GM19240 (cell line): ENCODE data around the gene TSC2.
"Not testable (repeated sequence)": the region's sequence is repeated elsewhere in the genome, so short reads cannot be mapped to it uniquely, and the experiment has no call there.

Experiments
- DNase-seq: peaks from one replicate; pipeline ENCODE4 v3.0.0; 2011; ENCODE audit warnings: low spot score; ENCODE audit not compliant: insufficient read length

The TSC2 gene

DNA sequence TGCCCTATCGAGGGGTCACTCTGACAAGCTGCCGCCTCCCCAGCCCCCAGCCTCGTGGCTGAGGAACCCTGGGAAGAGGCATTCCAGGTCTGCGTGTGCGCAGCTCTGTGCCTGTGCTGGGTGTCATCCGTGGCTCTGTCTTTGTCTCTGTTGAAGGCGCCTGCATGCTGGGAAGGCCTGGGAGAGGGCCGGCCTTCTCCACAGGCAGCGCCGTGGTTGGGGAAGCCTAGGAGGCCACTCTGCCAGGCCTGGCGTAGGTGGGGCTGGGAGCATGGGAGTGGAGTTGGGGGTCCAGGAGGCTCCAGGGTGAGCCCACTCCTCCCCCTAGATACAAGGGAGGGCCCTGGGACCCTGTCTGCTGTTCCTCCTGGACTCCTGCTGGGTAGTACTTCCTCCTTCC is 17.7 kb upstream of the TSC2 start:
- DNase-seq: no peak

- no peak for DNase-seq
Observed at GRCh38 chr16:2031081-2031577, 16.7 kb upstream of the TSC2 start.

DNA sequence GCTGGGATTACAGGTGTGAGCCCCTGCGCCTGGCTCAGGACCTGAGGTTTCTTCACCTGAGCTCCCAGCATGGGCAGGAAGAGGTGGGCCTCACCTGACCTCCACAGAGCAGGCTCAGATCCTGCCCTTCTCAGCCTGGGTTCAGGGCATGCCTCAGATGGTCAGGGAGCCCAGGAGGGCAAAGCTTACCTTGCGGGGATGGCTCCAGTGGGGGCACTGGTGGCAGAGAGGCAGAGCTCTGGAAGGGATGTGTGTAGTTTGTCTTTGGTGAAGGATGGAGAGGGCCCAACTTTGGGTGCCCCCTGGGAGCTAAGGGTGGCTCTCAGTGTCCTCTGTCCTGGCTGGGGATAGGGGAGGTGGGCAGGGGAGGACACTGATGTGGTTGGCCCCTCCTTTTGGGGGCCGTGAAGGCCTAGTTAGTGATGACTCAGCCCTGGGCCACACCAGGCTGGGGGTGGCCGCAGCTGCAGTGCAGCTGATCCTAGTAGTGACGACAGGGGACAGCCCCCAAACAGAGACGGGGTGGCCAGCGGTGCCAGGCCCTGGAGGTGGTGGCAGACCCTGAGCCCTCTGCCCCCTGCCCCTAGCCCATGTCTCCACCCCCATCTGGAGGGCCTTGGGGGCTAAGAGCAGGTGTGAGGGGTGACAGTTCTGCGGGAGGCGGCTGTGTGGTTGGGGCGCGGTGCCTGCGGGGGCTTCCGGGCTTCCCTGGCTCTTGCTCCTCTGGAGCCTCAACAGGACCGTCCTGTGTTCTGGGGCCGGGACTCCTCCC is 15.3 kb upstream of the TSC2 start:
- no peak for DNase-seq

DNA sequence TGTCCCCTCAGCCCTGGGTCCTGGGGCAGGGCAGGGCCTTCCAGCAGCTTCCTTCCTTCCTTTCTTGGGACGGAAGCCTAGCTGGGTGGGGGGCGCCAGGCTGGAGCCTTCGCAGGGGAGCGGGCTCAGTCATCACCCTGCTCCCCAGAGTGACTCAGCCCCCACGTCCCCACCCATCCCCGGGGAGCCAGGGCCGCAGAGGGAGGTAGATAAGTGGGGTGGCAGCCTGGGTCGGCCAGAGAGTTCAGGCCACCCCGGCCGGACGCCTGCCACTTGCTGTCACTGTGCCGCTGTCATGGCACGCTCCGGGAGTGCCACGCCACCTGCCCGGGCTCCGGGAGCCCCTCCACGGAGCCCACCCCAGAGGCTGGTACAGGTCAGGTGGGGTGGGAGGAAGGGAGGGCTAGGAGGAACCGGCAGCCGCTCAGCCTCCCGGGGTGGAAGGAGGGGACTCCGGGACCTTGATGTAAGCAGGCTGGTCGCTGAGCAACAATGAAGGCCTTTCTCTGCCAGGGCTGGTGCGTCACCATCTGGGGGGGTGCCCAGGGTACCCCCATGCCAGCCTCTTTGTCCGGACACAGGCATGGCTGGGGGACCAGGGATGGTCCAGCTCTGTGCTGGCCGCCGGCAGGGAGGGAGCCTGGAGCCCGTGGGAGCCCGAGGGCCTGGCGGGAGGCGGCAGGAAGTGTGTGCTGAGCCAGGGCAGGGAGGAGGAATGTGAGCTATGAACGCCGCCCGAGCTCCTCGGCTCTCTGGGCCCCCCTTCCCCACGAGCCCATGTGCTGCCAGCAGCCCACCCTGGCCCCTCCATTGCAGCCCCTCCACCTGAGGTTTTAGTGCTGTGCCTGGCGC is 14.5 kb upstream of the TSC2 start:
- no peak for DNase-seq

DNA sequence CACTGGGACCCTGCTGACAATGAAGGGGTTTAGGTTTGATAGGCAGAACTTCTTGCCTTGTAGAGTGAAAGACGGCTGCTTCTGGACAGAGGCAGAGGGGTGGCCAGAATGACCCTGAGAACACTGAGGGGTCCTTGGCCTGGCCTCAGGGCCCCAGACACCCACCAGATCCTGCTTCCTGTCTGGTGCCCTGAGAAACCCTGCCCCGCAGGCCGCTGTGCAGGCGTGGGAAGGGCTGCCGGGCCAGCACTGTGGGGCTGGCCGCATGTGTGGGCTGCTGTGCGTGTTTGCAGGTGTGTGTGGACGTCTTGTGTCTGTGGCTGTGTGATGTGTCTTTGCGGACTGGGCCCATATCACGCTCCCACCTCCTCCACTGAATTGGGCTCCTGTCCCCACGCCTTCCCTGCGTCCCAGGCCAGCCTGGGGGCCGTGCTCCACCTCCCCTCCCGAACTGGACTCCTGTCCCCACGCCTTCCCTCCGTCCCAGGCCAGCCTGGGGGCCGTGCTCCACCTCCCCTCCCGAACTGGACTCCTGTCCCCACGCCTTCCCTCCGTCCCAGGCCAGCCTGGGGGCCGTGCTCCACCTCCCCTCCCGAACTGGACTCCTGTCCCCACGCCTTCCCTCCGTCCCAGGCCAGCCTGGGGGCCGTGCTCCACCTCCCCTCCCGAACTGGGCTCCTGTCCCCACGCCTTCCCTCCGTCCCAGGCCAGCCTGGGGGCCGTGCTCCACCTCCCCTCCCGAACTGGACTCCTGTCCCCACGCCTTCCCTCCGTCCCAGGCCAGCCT is 13.7 kb upstream of the TSC2 start:
- DNase-seq: not testable (repeated sequence)

DNA sequence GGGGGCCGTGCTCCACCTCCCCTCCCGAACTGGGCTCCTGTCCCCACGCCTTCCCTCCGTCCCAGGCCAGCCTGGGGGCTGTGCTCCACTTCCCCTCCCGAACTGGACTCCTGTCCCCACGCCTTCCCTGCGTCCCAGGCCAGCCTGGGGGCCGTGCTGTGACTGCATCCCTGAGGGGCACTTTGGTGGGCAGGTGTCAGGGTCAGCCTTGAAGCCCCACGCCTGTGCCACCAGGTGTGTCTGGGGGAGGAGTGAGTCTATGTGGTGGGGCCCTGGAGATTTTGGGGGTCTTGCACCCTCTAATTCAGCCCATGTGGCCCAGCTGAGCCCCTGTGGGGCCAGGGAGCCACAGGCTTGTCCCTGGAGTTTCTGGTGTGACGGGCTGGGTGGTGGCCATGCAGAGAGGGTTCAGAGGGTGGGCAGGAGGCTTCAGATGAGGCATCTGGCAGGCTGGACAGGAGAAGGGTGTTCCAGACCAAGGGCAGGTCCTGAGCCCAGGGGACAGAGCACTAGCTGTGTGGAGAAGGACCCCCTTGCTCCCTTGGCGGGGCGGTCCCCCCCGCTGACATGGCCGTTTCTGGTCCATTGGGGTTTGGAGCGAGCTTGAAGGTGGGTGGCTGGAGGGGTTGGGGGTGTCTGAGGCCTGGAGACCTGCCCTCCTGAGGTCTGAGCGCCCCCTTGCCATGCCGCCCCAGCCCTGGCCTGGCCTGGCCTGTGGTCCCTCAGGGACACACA is 12.9 kb upstream of the TSC2 start:
- no peak for DNase-seq

DNA sequence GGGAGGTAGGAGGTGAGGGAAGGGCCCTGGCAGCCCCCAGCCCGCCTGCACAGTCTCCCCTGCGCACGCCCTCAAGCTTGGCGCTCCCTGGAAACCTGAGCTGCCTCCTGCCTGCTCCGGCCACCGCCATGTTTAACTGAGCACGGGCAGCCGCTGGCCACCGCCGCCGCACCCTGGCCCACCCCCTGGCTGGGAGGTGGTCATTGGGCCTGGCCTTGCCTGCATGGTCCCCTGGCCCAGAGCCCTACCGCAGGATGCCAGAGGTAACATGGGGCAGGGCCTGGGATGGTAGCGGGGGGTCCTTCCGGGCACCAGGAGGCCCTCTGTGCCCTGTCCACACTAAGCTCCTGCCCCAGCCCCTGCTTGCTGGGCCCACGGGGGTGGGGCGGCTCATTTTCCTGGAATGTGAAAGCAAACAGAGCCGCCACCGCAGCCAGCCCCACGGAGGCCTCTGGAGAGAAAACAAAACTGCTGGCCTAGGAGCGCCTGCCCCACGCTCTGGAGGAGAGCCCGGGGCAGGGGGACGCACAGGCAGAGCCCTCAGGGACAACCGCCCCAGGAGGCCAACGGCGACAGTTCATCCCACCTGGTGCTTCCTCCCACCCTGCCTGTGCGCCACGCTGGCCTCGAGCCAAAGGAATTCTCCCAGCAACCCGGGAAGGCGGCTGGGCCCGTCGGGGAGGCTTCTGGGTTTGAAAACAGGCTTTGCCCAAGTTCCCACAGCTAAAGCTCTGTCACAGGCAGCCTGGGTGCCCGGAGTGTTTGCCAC is 12.2 kb upstream of the TSC2 start:
- DNase-seq: no peak

DNA sequence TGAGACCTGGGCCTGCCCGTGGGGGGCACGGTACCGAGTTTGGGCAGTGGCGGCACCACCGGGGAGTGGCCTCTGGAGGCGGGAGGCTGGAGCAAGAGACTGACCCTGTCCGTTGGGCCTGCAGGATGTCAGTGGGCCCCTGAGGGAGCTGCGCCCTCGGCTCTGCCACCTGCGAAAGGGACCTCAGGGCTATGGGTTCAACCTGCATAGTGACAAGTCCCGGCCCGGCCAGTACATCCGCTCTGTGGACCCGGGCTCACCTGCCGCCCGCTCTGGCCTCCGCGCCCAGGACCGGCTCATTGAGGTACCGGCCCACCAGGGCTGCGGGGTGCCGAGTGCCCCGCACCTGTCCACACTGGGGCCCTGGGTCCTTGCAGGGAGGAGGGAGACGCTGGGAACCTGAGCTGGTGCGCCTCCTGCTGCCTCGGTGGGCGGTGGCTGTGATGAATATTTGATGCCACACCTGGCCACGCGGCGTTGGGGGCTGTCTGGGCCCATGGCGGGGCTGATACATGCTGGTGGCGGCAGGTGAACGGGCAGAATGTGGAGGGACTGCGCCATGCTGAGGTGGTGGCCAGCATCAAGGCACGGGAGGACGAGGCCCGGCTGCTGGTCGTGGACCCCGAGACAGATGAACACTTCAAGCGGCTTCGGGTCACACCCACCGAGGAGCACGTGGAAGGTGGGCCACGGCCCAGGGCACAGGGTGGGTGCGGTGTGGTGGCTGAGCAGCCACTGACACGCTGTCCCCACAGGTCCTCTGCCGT is 11.4 kb upstream of the TSC2 start:
- no peak for DNase-seq

GRCh38 chr16:2037115-2037514 is 10.7 kb upstream of the TSC2 start:
- DNase-seq: no peak

DNA sequence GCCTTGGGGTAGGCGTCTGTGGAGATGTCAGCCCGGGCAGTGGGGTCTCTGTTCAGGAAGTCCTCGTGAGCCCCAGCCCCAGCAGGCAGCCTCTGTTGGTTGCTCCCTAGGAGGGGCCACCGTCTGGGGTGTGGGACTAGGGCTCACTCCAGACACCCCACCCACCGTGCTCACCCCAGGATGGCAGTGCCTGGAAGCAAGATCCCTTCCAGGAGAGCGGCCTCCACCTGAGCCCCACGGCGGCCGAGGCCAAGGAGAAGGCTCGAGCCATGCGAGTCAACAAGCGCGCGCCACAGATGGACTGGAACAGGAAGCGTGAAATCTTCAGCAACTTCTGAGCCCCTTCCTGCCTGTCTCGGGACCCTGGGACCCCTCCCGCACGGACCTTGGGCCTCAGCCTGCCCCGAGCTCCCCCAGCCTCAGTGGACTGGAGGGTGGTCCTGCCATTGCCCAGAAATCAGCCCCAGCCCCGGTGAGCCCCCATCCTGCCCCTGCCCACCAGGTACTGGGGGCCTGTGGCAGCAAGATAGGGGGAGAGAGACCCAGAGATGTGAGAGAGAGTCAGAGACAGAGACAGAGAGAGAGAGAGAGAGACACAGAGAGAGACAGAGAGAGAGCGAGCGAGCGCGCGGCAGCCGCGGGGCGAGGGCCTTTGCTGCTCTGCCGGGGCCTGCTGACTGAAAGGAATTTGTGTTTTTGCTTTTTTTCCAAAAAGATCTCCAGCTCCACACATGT is 10.0 kb upstream of the TSC2 start:
- DNase-seq: no peak

GRCh38 chr16:2038382-2039231 is 9.2 kb upstream of the TSC2 start:
- DNase-seq: no peak

GRCh38 chr16:2039274-2040031 is 8.3 kb upstream of the TSC2 start:
- no peak for DNase-seq

DNA sequence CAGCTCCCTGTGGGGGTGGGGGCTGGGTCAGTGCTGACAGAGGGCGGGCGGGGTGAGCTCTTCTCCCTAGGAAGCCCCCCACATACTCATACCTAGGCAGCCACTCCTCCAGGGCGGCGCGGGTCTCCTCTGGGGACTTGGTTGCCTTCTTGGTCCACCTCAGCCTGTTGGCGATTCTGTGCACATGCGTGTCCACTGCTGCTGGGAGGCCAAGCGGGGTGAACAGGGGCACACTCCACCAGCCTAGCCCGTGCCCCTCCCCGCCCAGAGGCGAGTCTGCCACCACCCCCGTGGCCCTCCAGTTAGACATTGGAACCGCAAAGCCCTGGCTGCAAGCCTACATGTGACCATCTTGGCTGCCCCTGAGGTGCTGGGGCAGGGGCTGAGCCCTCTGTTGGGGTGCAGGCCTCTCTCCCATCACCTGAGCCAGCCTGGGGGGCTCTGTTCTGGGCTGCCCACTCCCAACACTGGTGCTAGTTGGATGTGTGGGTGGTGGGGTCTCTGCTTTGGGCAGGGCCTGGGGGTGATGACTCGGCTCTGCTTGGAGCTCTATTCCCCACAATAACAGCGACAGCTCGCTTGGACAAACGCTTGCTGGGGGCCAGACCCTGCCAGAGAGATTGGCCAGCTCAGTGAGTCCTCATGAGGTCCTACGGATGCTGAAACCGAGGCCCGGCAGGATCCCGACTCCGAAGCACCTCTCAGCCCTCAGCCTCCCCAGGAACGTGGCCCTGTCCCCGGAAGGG is 7.6 kb upstream of the TSC2 start:
- DNase-seq: no peak

DNA sequence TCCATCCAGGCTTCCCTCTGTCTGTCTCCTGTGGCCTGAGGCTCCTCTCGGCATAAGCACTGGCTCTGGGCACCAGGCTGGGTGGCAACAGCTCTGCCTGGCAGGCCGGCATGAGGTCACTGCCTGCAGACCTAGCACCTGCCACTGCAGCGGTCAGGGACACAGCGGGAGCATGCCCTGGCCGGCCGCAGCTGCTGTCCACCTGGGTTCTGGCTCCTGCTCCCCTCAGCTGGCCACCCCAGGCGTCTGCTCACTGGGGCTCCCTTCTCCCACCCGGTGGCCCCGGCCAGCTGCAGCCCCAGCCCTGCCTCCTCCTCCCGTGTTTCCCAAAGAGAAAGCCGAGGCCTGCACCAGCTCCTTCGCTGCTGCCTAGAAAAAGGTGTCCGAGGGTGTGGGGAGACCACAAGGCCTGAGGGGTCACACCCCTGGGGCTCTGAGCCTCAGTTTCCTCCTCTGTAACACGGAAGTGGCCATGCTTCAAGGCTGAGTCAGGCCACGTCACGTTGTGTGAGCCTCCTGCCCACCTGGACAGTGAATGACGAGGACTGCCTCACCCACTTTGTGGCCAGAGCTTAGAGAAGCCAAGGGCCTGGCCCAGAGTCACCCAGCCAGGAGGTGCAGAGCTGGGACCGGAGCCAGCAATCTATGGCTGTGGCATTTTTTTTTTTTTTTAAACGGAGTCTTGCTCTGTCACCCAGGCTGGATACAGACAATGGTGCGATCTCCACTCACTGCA is 6.8 kb upstream of the TSC2 start:
- DNase-seq: no peak

DNA sequence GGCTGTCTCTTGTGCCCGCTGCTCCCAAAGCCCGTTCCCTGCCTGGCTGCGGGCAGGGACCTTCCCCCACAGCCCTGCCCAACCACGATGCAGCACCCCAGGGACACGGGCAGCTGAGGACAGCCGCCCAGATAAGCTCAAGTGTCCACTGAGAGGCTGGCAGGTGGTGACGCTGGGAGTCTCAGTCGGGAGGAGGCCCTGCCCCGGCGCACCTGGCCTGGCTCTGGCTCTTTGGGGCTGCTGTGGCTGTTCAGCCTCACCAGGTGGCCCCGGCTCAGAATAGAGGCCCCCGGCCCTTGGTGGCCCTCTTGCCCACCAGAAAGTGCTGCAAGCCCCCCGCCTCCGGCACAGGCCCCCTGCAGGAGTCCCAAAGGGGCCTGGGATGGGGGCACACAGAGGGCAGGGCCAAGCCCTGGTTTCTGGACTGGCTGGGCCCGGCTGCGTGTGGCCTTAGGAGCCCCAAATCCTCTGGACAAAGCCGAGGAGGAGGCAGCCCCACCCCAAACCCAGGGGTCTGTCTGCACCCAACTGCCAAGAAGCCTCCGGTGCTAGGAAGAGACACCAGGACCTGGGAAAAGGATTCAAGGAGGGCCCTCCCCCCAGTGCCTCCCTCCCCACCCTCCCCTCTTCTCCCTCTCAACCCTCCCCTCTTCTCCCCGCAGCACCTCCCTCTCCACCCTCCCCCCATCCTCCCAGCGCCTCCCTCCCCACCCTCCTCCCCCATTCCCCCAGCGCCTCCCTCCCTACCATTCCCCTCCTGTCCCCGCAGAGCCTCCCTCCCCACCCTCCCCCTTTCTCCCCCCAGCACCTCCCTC is 5.4 kb upstream of the TSC2 start:
- DNase-seq: no peak
